ENCODE data around the gene CEACAM16. TPM values are rescaled to one million over a fixed set of nuclear protein-coding genes. Genes with fewer than 3 reads are reported as not detected.

Gene CEACAM16
- polyA plus RNA-seq, 1 donor (not counting 4 experiments of a cell fraction or from before 2014, with no cell fraction given) = not detected

DNA sequence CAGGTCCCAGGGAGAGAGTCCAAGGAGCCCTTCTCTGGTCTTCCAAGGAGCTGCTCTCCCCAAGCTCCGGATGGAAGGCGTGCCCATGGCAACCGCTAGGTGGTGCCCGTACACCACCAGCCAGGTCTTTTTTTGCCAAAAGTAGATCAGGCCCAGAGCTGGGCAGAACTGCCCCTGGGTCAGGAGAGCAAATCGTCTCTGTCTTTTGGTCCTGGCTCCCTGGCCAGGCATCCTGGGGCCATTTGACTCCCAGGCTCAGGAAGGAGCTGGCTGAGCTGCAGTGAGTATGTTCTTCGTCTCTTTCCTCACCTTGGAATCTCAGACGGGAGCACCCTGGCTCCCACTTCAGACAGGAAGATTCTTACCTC, 25.0 kb downstream of the CEACAM16 start:
- Histone ChIP-seq H3K27ac (ENCODE audit: control insufficient read depth, insufficient read depth, low read length) (no peak overlapping the region), H3K4me2 (ENCODE audit: control insufficient read depth, extremely low read depth, insufficient read depth, low read depth, low read length) (no peak overlapping the region), H4K20me1 (ENCODE audit: control insufficient read depth, extremely low read depth, insufficient read depth, low read length) (no peaks in the 10 kb centered on the region), H3K36me3 (ENCODE audit: control insufficient read depth in 2 of 2, extremely low read depth in 1 of 2, insufficient read depth in 2 of 2, low read length in 2 of 2) (no peaks in the 10 kb centered on the region), H2AFZ (ENCODE audit: control insufficient read depth, low read length) (no peak overlapping the region), H3K4me1 (ENCODE audit: control insufficient read depth, extremely low read depth, insufficient read depth, low read length) (peaks cover 13% of the 10 kb centered on the region), H3K9me1 (ENCODE audit: control insufficient read depth, extremely low read depth, insufficient read depth, low read length) (no peaks in the 10 kb centered on the region), H3K9me3 (ENCODE audit: control insufficient read depth, low read depth, low read length) (no peaks in the 10 kb centered on the region), H3K79me2 (ENCODE audit: control insufficient read depth, insufficient read depth, low read length) (no peaks in the 10 kb centered on the region), H3K9ac (ENCODE audit: control insufficient read depth, extremely low read depth, insufficient read depth, low read length) (peak overlapping the region; percentile 7), H3K27me3 (ENCODE audit: control insufficient read depth, extremely low read depth, insufficient read depth, low read length) (no peaks in the 10 kb centered on the region), H3K4me3 (ENCODE audit: control insufficient read depth in 2 of 3, extremely low read depth in 1 of 3, insufficient read depth in 2 of 3, low read depth in 1 of 3, low read length in 3 of 3) (no peak overlapping the region)
- TF ChIP-seq EZH2 (IDR thresholded peaks at IDR 0.05; ENCODE audit: low read length) = no peak
- TF ChIP-seq, protein P1, sequence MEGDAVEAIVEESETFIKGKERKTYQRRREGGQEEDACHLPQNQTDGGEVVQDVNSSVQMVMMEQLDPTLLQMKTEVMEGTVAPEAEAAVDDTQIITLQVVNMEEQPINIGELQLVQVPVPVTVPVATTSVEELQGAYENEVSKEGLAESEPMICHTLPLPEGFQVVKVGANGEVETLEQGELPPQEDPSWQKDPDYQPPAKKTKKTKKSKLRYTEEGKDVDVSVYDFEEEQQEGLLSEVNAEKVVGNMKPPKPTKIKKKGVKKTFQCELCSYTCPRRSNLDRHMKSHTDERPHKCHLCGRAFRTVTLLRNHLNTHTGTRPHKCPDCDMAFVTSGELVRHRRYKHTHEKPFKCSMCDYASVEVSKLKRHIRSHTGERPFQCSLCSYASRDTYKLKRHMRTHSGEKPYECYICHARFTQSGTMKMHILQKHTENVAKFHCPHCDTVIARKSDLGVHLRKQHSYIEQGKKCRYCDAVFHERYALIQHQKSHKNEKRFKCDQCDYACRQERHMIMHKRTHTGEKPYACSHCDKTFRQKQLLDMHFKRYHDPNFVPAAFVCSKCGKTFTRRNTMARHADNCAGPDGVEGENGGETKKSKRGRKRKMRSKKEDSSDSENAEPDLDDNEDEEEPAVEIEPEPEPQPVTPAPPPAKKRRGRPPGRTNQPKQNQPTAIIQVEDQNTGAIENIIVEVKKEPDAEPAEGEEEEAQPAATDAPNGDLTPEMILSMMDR (optimal IDR thresholded peaks at IDR 0.05 in 1 of 3, IDR thresholded peaks at IDR 0.05 in 1 of 3, conservative IDR thresholded peaks at IDR 0.05 in 1 of 3; ENCODE audit: extremely low read depth in 1 of 3, insufficient read depth in 2 of 3, low read length in 3 of 3) = peak; percentile 93 to 97 (median 97)
- no peak for DNase-seq (ENCODE audit: low read depth, low spot score)
- FAIRE-seq = peak; percentile 32
- dilution Hi-C loops (cut with MboI; ENCODE audit: extremely low pct_ligation_motif_present, low sequenced_read_pairs) = no loop called here

DNA sequence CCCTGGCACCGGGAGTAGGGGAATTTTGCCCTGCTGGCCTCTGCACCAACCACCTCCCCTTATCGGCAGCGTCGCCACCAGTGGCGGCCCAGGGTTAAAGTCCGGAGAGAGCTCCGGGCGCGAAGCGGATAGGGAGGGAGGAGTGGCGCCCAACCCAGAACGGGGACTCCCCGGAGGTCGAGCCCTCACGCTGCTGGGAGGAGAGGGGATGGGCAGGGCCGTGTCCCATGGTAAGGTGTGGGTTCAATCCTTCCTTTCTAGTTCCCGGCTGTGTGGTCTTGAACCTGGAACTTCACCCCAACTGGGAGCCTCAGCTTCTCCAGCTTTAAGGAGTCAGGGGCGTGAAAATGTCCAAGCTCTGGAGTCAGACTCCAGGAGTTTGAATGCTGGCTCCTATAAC, 26.3 kb downstream of the CEACAM16 start:
- no peak for DNase-seq (ENCODE audit: low read depth, low spot score)
- Histone ChIP-seq H3K27ac (ENCODE audit: control insufficient read depth, insufficient read depth, low read length) (no peak overlapping the region), H4K20me1 (ENCODE audit: control insufficient read depth, extremely low read depth, insufficient read depth, low read length) (no peaks in the 10 kb centered on the region), H3K4me1 (ENCODE audit: control insufficient read depth, extremely low read depth, insufficient read depth, low read length) (peaks cover 13% of the 10 kb centered on the region), H3K36me3 (ENCODE audit: control insufficient read depth in 2 of 2, extremely low read depth in 1 of 2, insufficient read depth in 2 of 2, low read length in 2 of 2) (no peaks in the 10 kb centered on the region), H3K9me3 (ENCODE audit: control insufficient read depth, low read depth, low read length) (no peaks in the 10 kb centered on the region), H3K9ac (ENCODE audit: control insufficient read depth, extremely low read depth, insufficient read depth, low read length) (no peak overlapping the region), H3K4me2 (ENCODE audit: control insufficient read depth, extremely low read depth, insufficient read depth, low read depth, low read length) (no peak overlapping the region), H3K9me1 (ENCODE audit: control insufficient read depth, extremely low read depth, insufficient read depth, low read length) (no peaks in the 10 kb centered on the region), H3K79me2 (ENCODE audit: control insufficient read depth, insufficient read depth, low read length) (no peaks in the 10 kb centered on the region), H3K4me3 (ENCODE audit: control insufficient read depth in 2 of 3, extremely low read depth in 1 of 3, insufficient read depth in 2 of 3, low read depth in 1 of 3, low read length in 3 of 3) (no peak overlapping the region), H3K27me3 (ENCODE audit: control insufficient read depth, extremely low read depth, insufficient read depth, low read length) (no peaks in the 10 kb centered on the region), H2AFZ (ENCODE audit: control insufficient read depth, low read length) (peak overlapping the region; percentile 10)
- dilution Hi-C loops (cut with MboI; ENCODE audit: extremely low pct_ligation_motif_present, low sequenced_read_pairs) = no loop called here
- no peak for FAIRE-seq
- TF ChIP-seq EZH2 (IDR thresholded peaks at IDR 0.05; ENCODE audit: low read length) = no peak
- TF ChIP-seq, protein P1 (optimal IDR thresholded peaks at IDR 0.05 in 1 of 3, IDR thresholded peaks at IDR 0.05 in 1 of 3, conservative IDR thresholded peaks at IDR 0.05 in 1 of 3; ENCODE audit: extremely low read depth in 1 of 3, insufficient read depth in 2 of 3, low read length in 3 of 3) = no peak
